Transverse colon (tissue), 4 donors: Measurements from ENCODE around the gene CFD. TPM values are rescaled to one million over a fixed set of nuclear protein-coding genes. Genes with fewer than 3 reads are reported as not detected.
"Not testable (repeated sequence)": the region's sequence is repeated elsewhere in the genome, so short reads cannot be mapped to it uniquely, and the experiment has no call there.

ENCODE experiments used
- DNase-seq: peaks from one replicate; pipeline ENCODE4 v3.0.0-alpha.2; 2019
- H3K27ac ChIP-seq, 4 donors: fragments of 200-600 bp; sonication (generic); 2 replicates each; pipeline ENCODE4 v1.5.1; 2016 to 2018; ENCODE audit warnings: inconsistent platforms in 4 of 4
- H3K27me3 ChIP-seq: fragments of 200-600 bp; sonication (generic); 2 replicates; pipeline ENCODE4 v1.5.1; 2017; ENCODE audit warnings: inconsistent platforms
- H3K36me3 ChIP-seq, 4 donors: fragments of 200-600 bp; sonication (generic); 2 replicates each; pipeline ENCODE4 v1.5.1; 2017 to 2019; ENCODE audit warnings: inconsistent platforms in 4 of 4
- H3K4me1 ChIP-seq, 4 donors: fragments of 200-600 bp; sonication (generic); 2 replicates each; pipeline ENCODE4 v1.5.1; 2017 to 2020; ENCODE audit warnings: inconsistent platforms in 4 of 4
- H3K4me3 ChIP-seq, 4 donors: fragments of 200-600 bp; sonication (generic); 1 replicate in 1 of 4; 2 replicates in 3 of 4; pipeline versions ENCODE4 v1.5.1 to v1.6.1; 2017 to 2019; ENCODE audit warnings: inconsistent platforms in 4 of 4
- H3K9me3 ChIP-seq, 2 donors: fragments of 200-600 bp; sonication (generic); 2 replicates each; pipeline ENCODE4 v1.5.1; 2017 to 2019; ENCODE audit warnings: inconsistent platforms in 2 of 2
- CTCF ChIP-seq, 5 experiments: fragments of 200-600 bp in 3 of 5; fragments of 450-650 bp in 2 of 5; sonication (generic) in 3 of 5; IDR thresholded peaks; 1 replicate in 2 of 5; 2 replicates in 3 of 5; pipeline ENCODE4 v1.5.1; 2016 to 2017; ENCODE audit warnings: antibody characterized with exemption in 5 of 5, inconsistent platforms in 3 of 5, mild to moderate bottlenecking in 2 of 5, moderate library complexity in 1 of 5
- EP300 ChIP-seq: sonication (generic); formaldehyde crosslinking; IDR thresholded peaks from one replicate; pipeline ENCODE4 v1.6.1; 2017; ENCODE audit warnings: antibody characterized with exemption, low read depth
- POLR2A ChIP-seq: fragments of 450-650 bp; IDR thresholded peaks from one replicate; pipeline ENCODE4 v1.6.1; 2016; ENCODE audit warnings: antibody characterized with exemption, mild to moderate bottlenecking, moderate library complexity
- POLR2AphosphoS5 ChIP-seq, 3 donors: sonication (generic); formaldehyde crosslinking; IDR thresholded peaks; one replicate each; pipeline ENCODE4 v1.6.1; 2016; ENCODE audit warnings: antibody characterized with exemption in 3 of 3
- WGBS, 2 donors: methylation state at CpG; one replicate each; pipeline ENCODE4 v1.1.5; 2018; ENCODE audit warnings: low coverage in 1 of 2; 5-methylcytosine and 5-hydroxymethylcytosine counted together
- in situ Hi-C, 4 donors: fragments of 200-750 bp; cut with MboI; loops; one replicate each; pipeline versions ENCODE4 v1.15.0 to v1.15.1; 2017; ENCODE audit warnings: low sequenced_read_pairs in 3 of 4, low pct_ligation_motif_present in 1 of 4, low pct_unique_long_range_greater_than_20kb in 1 of 4
- intact Hi-C: fragments of 100-400 bp; cut with DNase I; formaldehyde crosslinking; loops from one replicate; pipeline ENCODE4 v1.15.1; 2023; ENCODE audit warnings: low total_unique reads
- total RNA-seq, 4 donors: library from RNA; depleted of rRNA; stranded (reverse); fragments of >200 nt; gene quantifications; one replicate each; pipeline ENCODE4 v1.1.0, GENCODE V29; 2016

The CFD gene
- total RNA-seq, 4 donors from 2014 or later = 147 to 368 (median 208) TPM

GRCh38 chr19:876780-877314 lies 17.4 kb downstream of the CFD start:
- peaks cover 0 to 25% (median 8%) of the 10 kb centered on the region in 4 donors for H3K36me3 ChIP-seq
- intact Hi-C loops = no loop called here
- in situ Hi-C loops = no loop called here
- no peak overlapping the region for H3K27ac ChIP-seq
- H3K9me3 ChIP-seq = no peaks in the 10 kb centered on the region
- H3K4me1 ChIP-seq = peaks cover 5 to 9% (median 8%) of the 10 kb centered on the region in 4 donors
- no peaks in the 10 kb centered on the region for H3K27me3 ChIP-seq
- no peak overlapping the region for H3K4me3 ChIP-seq
- 88% methylated on average over 22 of the region's 29 CpGs; no CpG with 5 or more reads in 1 of the 2 donors for WGBS, 2 donors
- no peak for DNase-seq
- TF ChIP-seq POLR2AphosphoS5 (IDR thresholded peaks at IDR 0.05) (no peak), CTCF (IDR thresholded peaks at IDR 0.05) (no peak), POLR2A (no peak), EP300 (no peak)

GRCh38 chr19:877992-878660 lies 18.7 kb downstream of the CFD start:
- H3K4me3 ChIP-seq, H3K4me1 ChIP-seq, DNase-seq, in situ Hi-C loops, H3K27me3 ChIP-seq, H3K9me3 ChIP-seq, H3K27ac ChIP-seq, intact Hi-C loops: not testable (repeated sequence)
- peaks cover 0 to 34% (median 10%) of the 10 kb centered on the region in 4 donors for H3K36me3 ChIP-seq
- 86% methylated on average over 6 of the region's 23 CpGs; no CpG with 5 or more reads in 1 of the 2 donors for WGBS, 2 donors

- in situ Hi-C loops = not testable (repeated sequence)
These were observed 19.5 kb downstream of the CFD start for GRCh38 chr19:878751-879561.

GRCh38 chr19:879711-880438 lies 20.4 kb downstream of the CFD start:
- 81% methylated on average over 35 of the region's 37 CpGs; no CpG with 5 or more reads in 1 of the 2 donors for WGBS, 2 donors
- peaks cover 0 to 38% (median 12%) of the 10 kb centered on the region in 4 donors for H3K36me3 ChIP-seq
- intact Hi-C loops = no loop called here

More at GRCh38 chr19:878751-879561, 19.5 kb downstream of the CFD start:
- H3K9me3 ChIP-seq, H3K4me1 ChIP-seq, H3K27ac ChIP-seq, H3K27me3 ChIP-seq, DNase-seq, H3K4me3 ChIP-seq, intact Hi-C loops: not testable (repeated sequence)
- peaks cover 0 to 34% (median 10%) of the 10 kb centered on the region in 4 donors for H3K36me3 ChIP-seq
- 85% methylated on average over 21 of the region's 24 CpGs; no CpG with 5 or more reads in 1 of the 2 donors for WGBS, 2 donors

More at GRCh38 chr19:879711-880438, 20.4 kb downstream of the CFD start:
- no peak overlapping the region for H3K4me3 ChIP-seq
- in situ Hi-C loops = no loop called here
- no peak for DNase-seq
- no peak overlapping the region for H3K27ac ChIP-seq
- H3K4me1 ChIP-seq = no peaks in the 10 kb centered on the region
- TF ChIP-seq CTCF (IDR thresholded peaks at IDR 0.05) (no peak), POLR2A (no peak), EP300 (no peak), POLR2AphosphoS5 (IDR thresholded peaks at IDR 0.05) (no peak)
- no peaks in the 10 kb centered on the region for H3K9me3 ChIP-seq
- H3K27me3 ChIP-seq = no peaks in the 10 kb centered on the region
